ENCODE data around the gene HTR4. TPM values are rescaled to one million over a fixed set of nuclear protein-coding genes. Genes with fewer than 3 reads are reported as not detected.

Gene HTR4
- total and polyA plus RNA-seq, 2 donors (not counting 3 experiments of a cell fraction or from before 2014, with no cell fraction given) = not detected

DNA sequence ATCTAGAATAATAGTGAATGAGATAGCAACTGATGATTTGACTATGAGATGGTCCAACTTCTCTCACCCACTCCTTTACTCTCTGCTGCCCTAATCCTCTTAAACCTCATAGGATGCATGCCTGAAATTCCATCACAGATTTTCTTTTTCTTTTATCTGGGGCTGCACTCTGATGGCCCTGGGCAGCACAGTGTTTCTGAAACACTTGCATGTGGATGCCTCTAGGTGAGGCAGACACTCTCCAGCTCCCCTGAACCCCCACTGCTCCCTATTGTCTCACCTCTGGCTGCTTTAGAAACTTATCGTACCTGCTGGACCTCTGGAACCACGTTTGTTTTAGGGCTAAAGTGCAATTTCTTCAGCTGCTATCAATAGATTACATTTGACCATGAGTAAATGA, 67.5 kb downstream of the HTR4 start:
- Histone ChIP-seq H3K79me2 (ENCODE audit: control insufficient read depth, insufficient read depth, low read length) (no peaks in the 10 kb centered on the region), H3K9ac (replicated peaks; ENCODE audit: extremely low read depth, insufficient read depth, low read length) (no peak overlapping the region), H3K4me1 (ENCODE audit: control insufficient read depth, extremely low read depth, insufficient read depth, low read length) (no peaks in the 10 kb centered on the region), H2AFZ (ENCODE audit: low read depth, low read length) (no peak overlapping the region), H3K27ac (ENCODE audit: insufficient read depth, low read depth, low read length) (no peak overlapping the region), H3K9me3 (replicated peaks; ENCODE audit: control insufficient read depth, insufficient read depth, low read length) (no peaks in the 10 kb centered on the region), H4K20me1 (replicated peaks; ENCODE audit: control insufficient read depth, extremely low read depth, insufficient read depth, low read length) (no peaks in the 10 kb centered on the region), H3K27me3 (ENCODE audit: control insufficient read depth in 2 of 2, insufficient read depth in 2 of 2, low read length in 2 of 2) (peaks cover 2 to 3% of the 10 kb centered on the region in 2 experiments), H3K4me3 (replicated peaks in 1 of 3; ENCODE audit: insufficient read depth in 1 of 3, low read depth in 1 of 3, low read length in 3 of 3) (no peak overlapping the region), H3K9me1 (replicated peaks; ENCODE audit: control insufficient read depth, extremely low read depth, insufficient read depth, low read length) (no peaks in the 10 kb centered on the region), H3K36me3 (ENCODE audit: control insufficient read depth in 2 of 2, extremely low read depth in 1 of 2, insufficient read depth in 2 of 2, low read length in 2 of 2) (no peaks in the 10 kb centered on the region), H3K4me2 (ENCODE audit: insufficient read depth, low read length) (no peak overlapping the region)
- intact Hi-C loops (cut with micrococcal nuclease) = no loop called here
- no peak for DNase-seq (ENCODE audit: low read depth, low spot score)
- no TSS peak for BruUV-seq (replicated peaks)
- TF ChIP-seq POLR2AphosphoS5 (IDR thresholded peaks at IDR 0.05; ENCODE audit: insufficient read depth, low read depth, low read length) (no peak), MYC (IDR thresholded peaks at IDR 0.05; ENCODE audit: low read depth, low read length) (no peak), POLR2A (IDR thresholded peaks at IDR 0.05; ENCODE audit: low read depth, low read length) (no peak), GATA2 (IDR thresholded peaks at IDR 0.05; ENCODE audit: insufficient read depth, insufficient read length, low read depth, low read length) (no peak), EZH2 (IDR thresholded peaks at IDR 0.05; ENCODE audit: borderline replicate concordance, low read depth, low read length, severe bottlenecking) (no peak)
- dilution Hi-C loops (cut with MboI; ENCODE audit: extremely low pct_ligation_motif_present, low sequenced_read_pairs) = no loop called here
- no peak for FAIRE-seq
- ChIA-PET CTCF (interaction anchor here (0.8 kb wide), 1 partner anchor 95 kb away, joined by 3 read pairs; no protein-coding TSS in a partner anchor), POLR2A (no interaction called here)

DNA sequence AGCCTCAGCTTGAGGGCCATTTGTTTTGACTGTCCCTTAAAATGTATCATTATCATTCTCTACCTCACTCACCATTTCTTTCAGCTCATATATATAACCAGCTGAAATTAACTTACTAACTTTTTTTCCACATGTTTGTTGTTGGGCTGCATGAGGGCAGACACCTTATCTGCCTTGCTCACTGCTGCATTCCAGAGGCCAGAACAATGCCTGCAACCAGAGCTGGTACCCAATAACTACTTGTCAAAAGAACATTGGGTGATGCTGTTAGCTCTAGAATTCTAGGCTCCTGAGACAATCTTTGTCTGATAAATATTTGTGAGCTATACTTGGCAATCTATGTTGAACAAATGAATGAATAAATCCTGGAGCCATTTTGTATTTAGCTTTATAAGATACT, 68.3 kb downstream of the HTR4 start:
- Histone ChIP-seq H3K9ac (replicated peaks; ENCODE audit: extremely low read depth, insufficient read depth, low read length) (no peak overlapping the region), H3K4me2 (ENCODE audit: insufficient read depth, low read length) (no peak overlapping the region), H4K20me1 (replicated peaks; ENCODE audit: control insufficient read depth, extremely low read depth, insufficient read depth, low read length) (no peaks in the 10 kb centered on the region), H3K4me3 (replicated peaks in 1 of 3; ENCODE audit: insufficient read depth in 1 of 3, low read depth in 1 of 3, low read length in 3 of 3) (no peak overlapping the region), H3K79me2 (ENCODE audit: control insufficient read depth, insufficient read depth, low read length) (no peaks in the 10 kb centered on the region), H3K4me1 (ENCODE audit: control insufficient read depth, extremely low read depth, insufficient read depth, low read length) (no peaks in the 10 kb centered on the region), H3K27ac (ENCODE audit: insufficient read depth, low read depth, low read length) (no peak overlapping the region), H3K9me3 (replicated peaks; ENCODE audit: control insufficient read depth, insufficient read depth, low read length) (no peaks in the 10 kb centered on the region), H2AFZ (ENCODE audit: low read depth, low read length) (no peak overlapping the region), H3K9me1 (replicated peaks; ENCODE audit: control insufficient read depth, extremely low read depth, insufficient read depth, low read length) (no peaks in the 10 kb centered on the region), H3K27me3 (ENCODE audit: control insufficient read depth in 2 of 2, insufficient read depth in 2 of 2, low read length in 2 of 2) (peaks cover 2 to 6% of the 10 kb centered on the region in 2 experiments), H3K36me3 (ENCODE audit: control insufficient read depth in 2 of 2, extremely low read depth in 1 of 2, insufficient read depth in 2 of 2, low read length in 2 of 2) (no peaks in the 10 kb centered on the region)
- FAIRE-seq (no peak), DNase-seq (ENCODE audit: low read depth, low spot score) (no peak)
- POLR2A ChIA-PET = no interaction called here
- dilution Hi-C loops (cut with MboI; ENCODE audit: extremely low pct_ligation_motif_present, low sequenced_read_pairs) = no loop called here
- CTCF ChIA-PET = interaction anchor here (0.8 kb wide), 2 partner anchors 95 to 144 kb away, joined by 3 to 4 read pairs; no protein-coding TSS in a partner anchor
- no peak for TF ChIP-seq POLR2AphosphoS5 (IDR thresholded peaks at IDR 0.05; ENCODE audit: insufficient read depth, low read depth, low read length)
- no peak for TF ChIP-seq FOS (IDR thresholded peaks at IDR 0.05; ENCODE audit: borderline replicate concordance, insufficient read depth, low read length)
- TF ChIP-seq JUN (IDR thresholded peaks at IDR 0.05; ENCODE audit: borderline replicate concordance, insufficient read depth, insufficient read length, low read depth) = no peak
- TF ChIP-seq GATA2 (IDR thresholded peaks at IDR 0.05; ENCODE audit: insufficient read depth, insufficient read length, low read depth, low read length) = no peak
- TF ChIP-seq, protein P1, sequence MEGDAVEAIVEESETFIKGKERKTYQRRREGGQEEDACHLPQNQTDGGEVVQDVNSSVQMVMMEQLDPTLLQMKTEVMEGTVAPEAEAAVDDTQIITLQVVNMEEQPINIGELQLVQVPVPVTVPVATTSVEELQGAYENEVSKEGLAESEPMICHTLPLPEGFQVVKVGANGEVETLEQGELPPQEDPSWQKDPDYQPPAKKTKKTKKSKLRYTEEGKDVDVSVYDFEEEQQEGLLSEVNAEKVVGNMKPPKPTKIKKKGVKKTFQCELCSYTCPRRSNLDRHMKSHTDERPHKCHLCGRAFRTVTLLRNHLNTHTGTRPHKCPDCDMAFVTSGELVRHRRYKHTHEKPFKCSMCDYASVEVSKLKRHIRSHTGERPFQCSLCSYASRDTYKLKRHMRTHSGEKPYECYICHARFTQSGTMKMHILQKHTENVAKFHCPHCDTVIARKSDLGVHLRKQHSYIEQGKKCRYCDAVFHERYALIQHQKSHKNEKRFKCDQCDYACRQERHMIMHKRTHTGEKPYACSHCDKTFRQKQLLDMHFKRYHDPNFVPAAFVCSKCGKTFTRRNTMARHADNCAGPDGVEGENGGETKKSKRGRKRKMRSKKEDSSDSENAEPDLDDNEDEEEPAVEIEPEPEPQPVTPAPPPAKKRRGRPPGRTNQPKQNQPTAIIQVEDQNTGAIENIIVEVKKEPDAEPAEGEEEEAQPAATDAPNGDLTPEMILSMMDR (IDR thresholded peaks at IDR 0.05; ENCODE audit: extremely low read depth in 1 of 2, insufficient read depth in 1 of 2, low read depth in 1 of 2, low read length in 2 of 2) = no peak
- no peak for TF ChIP-seq EZH2 (IDR thresholded peaks at IDR 0.05; ENCODE audit: borderline replicate concordance, low read depth, low read length, severe bottlenecking)
- TF ChIP-seq, protein P2, sequence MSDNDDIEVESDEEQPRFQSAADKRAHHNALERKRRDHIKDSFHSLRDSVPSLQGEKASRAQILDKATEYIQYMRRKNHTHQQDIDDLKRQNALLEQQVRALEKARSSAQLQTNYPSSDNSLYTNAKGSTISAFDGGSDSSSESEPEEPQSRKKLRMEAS (IDR thresholded peaks at IDR 0.05; ENCODE audit: insufficient read depth, insufficient read length) = no peak
- no peak for TF ChIP-seq POLR2A (IDR thresholded peaks at IDR 0.05; ENCODE audit: low read depth, low read length)
- TF ChIP-seq MYC (IDR thresholded peaks at IDR 0.05; ENCODE audit: low read depth, low read length) = no peak
- intact Hi-C loops (cut with micrococcal nuclease) = no loop called here
- no TSS peak for BruUV-seq (replicated peaks)
